ENCODE data around the gene TTLL4. TPM values are rescaled to one million over a fixed set of nuclear protein-coding genes. Genes with fewer than 3 reads are reported as not detected.

TTLL4 gene
- total and polyA plus RNA-seq, 2 of the 8 experiments (the other 6 are each of a cell fraction or from before 2014, with no cell fraction given): 71.1 to 105 TPM

DNA sequence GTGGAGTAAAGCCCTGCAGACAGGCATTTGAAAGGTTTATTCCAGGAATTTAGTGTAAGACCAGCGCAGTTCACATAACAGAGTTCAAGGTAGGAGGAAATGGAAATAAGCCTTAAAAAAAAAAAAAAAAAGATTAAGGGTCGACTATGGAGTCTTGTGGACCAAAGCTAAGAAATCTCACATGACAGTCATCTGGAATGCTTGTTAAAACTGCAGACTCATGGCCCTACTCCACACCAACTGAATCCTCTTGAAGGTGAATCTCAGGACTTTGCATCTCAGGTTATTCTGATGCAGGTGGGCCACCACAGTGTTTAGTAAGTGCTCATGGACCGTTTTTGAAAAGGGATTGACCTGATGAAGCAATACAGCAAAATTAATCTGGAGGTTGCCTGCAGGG is 8.8 kb downstream of the TTLL4 start (continued):
- TF ChIP-seq, protein P1, sequence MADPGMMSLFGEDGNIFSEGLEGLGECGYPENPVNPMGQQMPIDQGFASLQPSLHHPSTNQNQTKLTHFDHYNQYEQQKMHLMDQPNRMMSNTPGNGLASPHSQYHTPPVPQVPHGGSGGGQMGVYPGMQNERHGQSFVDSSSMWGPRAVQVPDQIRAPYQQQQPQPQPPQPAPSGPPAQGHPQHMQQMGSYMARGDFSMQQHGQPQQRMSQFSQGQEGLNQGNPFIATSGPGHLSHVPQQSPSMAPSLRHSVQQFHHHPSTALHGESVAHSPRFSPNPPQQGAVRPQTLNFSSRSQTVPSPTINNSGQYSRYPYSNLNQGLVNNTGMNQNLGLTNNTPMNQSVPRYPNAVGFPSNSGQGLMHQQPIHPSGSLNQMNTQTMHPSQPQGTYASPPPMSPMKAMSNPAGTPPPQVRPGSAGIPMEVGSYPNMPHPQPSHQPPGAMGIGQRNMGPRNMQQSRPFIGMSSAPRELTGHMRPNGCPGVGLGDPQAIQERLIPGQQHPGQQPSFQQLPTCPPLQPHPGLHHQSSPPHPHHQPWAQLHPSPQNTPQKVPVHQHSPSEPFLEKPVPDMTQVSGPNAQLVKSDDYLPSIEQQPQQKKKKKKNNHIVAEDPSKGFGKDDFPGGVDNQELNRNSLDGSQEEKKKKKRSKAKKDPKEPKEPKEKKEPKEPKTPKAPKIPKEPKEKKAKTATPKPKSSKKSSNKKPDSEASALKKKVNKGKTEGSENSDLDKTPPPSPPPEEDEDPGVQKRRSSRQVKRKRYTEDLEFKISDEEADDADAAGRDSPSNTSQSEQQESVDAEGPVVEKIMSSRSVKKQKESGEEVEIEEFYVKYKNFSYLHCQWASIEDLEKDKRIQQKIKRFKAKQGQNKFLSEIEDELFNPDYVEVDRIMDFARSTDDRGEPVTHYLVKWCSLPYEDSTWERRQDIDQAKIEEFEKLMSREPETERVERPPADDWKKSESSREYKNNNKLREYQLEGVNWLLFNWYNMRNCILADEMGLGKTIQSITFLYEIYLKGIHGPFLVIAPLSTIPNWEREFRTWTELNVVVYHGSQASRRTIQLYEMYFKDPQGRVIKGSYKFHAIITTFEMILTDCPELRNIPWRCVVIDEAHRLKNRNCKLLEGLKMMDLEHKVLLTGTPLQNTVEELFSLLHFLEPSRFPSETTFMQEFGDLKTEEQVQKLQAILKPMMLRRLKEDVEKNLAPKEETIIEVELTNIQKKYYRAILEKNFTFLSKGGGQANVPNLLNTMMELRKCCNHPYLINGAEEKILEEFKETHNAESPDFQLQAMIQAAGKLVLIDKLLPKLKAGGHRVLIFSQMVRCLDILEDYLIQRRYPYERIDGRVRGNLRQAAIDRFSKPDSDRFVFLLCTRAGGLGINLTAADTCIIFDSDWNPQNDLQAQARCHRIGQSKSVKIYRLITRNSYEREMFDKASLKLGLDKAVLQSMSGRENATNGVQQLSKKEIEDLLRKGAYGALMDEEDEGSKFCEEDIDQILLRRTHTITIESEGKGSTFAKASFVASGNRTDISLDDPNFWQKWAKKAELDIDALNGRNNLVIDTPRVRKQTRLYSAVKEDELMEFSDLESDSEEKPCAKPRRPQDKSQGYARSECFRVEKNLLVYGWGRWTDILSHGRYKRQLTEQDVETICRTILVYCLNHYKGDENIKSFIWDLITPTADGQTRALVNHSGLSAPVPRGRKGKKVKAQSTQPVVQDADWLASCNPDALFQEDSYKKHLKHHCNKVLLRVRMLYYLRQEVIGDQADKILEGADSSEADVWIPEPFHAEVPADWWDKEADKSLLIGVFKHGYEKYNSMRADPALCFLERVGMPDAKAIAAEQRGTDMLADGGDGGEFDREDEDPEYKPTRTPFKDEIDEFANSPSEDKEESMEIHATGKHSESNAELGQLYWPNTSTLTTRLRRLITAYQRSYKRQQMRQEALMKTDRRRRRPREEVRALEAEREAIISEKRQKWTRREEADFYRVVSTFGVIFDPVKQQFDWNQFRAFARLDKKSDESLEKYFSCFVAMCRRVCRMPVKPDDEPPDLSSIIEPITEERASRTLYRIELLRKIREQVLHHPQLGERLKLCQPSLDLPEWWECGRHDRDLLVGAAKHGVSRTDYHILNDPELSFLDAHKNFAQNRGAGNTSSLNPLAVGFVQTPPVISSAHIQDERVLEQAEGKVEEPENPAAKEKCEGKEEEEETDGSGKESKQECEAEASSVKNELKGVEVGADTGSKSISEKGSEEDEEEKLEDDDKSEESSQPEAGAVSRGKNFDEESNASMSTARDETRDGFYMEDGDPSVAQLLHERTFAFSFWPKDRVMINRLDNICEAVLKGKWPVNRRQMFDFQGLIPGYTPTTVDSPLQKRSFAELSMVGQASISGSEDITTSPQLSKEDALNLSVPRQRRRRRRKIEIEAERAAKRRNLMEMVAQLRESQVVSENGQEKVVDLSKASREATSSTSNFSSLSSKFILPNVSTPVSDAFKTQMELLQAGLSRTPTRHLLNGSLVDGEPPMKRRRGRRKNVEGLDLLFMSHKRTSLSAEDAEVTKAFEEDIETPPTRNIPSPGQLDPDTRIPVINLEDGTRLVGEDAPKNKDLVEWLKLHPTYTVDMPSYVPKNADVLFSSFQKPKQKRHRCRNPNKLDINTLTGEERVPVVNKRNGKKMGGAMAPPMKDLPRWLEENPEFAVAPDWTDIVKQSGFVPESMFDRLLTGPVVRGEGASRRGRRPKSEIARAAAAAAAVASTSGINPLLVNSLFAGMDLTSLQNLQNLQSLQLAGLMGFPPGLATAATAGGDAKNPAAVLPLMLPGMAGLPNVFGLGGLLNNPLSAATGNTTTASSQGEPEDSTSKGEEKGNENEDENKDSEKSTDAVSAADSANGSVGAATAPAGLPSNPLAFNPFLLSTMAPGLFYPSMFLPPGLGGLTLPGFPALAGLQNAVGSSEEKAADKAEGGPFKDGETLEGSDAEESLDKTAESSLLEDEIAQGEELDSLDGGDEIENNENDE (IDR thresholded peaks at IDR 0.05; ENCODE audit: insufficient replicate concordance, low read length): no peak
- TF ChIP-seq SAP30 (IDR thresholded peaks at IDR 0.05; ENCODE audit: insufficient read depth, insufficient replicate concordance, low read length): no peak
- no peak for TF ChIP-seq GTF2F1 (IDR thresholded peaks at IDR 0.05; ENCODE audit: borderline replicate concordance, low read depth, low read length)
- TF ChIP-seq RAD21 (IDR thresholded peaks at IDR 0.05 in 1 of 2, conservative IDR thresholded peaks at IDR 0.05 in 1 of 2; ENCODE audit: low read depth in 2 of 2, low read length in 2 of 2): no peak
- no peak for TF ChIP-seq CHD2 (IDR thresholded peaks at IDR 0.05; ENCODE audit: low read length)
- no peak for TF ChIP-seq KDM1A (IDR thresholded peaks at IDR 0.05; ENCODE audit: borderline replicate concordance, low read length)
- TF ChIP-seq JUN (IDR thresholded peaks at IDR 0.05; ENCODE audit: low read depth, low read length): no peak
- no peak for TF ChIP-seq TAF1 (IDR thresholded peaks at IDR 0.05; ENCODE audit: low read depth, low read length)
- TF ChIP-seq SP2 (IDR thresholded peaks at IDR 0.05; ENCODE audit: low read length): no peak
- TF ChIP-seq SUZ12 (IDR thresholded peaks at IDR 0.05; ENCODE audit: low read length): no peak
- no peak for TF ChIP-seq CBX5 (IDR thresholded peaks at IDR 0.05; ENCODE audit: low read depth, low read length)
- TF ChIP-seq, protein P2, sequence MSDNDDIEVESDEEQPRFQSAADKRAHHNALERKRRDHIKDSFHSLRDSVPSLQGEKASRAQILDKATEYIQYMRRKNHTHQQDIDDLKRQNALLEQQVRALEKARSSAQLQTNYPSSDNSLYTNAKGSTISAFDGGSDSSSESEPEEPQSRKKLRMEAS (IDR thresholded peaks at IDR 0.05): no peak

Data from H1 (cell line).